Tongue (tissue), 2 donors: Measurements from ENCODE around the gene TMEM234. TPM values are rescaled to one million over a fixed set of nuclear protein-coding genes. Genes with fewer than 3 reads are reported as not detected.

Source experiments
- DNase-seq: peaks from one replicate; pipeline ENCODE4 v3.0.0-alpha.2; 2015
- total RNA-seq: library from RNA; depleted of rRNA; stranded (reverse); fragments of >200 nt; gene quantifications from one replicate; pipeline ENCODE4 v1.2.3, GENCODE V29; 2014

The TMEM234 gene
- total RNA-seq, 1 donor from 2014 or later, result 10.6 TPM

- no peak for DNase-seq
Measured at GRCh38 chr1:32239790-32240139, 17.6 kb upstream of the TMEM234 start.

- no peak for DNase-seq
Measured at GRCh38 chr1:32239337-32239736, 17.2 kb upstream of the TMEM234 start.

DNA sequence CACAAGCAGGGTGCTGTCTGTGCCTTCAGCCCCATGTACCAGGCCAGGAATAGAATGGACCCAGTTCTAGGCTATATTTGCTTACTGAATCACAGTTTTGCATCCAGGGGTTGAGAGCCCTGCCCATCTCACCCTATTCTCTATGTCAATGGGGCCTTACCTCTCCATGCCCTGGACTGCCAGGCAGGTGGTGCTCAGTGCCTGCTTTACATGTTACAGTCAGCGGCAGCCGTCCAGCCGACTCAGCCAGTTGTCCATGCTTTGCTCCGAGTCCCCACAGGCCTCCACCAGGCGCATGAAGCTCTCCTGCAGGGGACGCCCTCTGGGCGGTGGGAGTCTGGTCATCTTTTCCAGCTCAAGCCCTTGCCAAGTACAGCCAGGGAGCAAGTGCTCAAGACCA is 12.6 kb upstream of the TMEM234 start:
- DNase-seq, result no peak

DNA sequence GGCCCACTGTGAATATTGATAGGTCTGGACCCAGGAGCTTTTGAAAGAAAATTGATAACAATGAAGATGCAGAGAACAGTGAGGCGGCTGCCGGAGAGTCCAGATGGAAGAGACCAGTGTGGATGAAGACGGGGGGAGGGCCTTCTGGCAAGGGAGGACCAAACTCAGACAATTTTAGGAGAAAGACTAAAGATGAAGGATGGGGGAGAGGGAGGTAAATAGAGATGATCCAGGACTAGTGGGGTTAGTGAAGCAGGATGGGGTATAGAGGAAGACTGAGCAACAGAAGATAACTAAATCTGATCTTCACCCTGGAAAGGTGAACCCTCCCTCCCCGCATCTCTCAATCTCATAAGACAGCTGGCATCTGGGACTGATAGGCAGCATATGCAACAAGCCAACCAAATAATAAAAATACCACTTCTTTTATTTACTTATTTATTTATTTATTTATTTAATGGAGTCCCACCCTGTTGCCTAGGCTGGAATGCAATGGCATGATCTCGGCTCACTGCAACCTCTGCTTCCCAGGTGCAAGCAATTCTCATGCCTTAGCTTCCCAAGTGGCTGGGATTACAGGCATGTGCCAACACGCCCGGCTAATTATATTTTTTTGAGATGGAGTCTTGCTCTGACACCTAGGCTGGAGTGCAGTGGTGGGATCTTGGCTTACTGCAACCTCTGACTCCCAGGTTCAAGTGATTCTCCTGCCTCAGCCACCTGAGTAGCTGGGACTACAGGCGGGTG is 10.6 kb upstream of the TMEM234 start:
- DNase-seq, result no peak

DNA sequence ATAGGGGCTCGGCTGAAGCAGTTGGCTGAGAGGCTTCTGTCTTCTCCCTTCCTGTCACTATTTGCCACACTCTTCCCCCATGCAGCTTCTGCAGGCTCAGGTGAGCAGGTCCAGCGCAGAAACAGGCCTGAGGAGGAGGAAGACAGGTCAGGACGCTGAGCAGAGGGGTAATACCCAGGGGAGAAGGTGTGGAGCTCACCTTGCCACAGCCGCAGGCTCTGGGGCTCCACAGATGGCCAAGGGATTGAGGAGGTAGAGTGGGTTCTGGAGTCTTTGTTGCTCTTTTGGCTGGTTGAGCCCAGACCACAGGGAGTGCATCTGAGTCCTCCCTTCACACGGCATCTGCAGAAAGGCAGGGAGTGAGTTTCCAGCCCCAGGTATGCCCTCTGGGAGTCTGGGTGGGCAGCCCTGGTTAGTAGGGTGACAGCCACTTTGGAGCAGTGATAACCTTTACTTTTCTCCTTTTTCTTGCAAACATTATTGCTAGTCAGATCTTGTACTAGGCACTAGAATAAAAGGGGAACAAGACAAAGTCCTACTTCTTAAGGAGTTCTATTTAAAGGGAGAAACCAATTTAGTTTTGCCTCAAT is 9.8 kb upstream of the TMEM234 start:
- no peak for DNase-seq

GRCh38 chr1:32228771-32229170 is 6.6 kb upstream of the TMEM234 start:
- no peak for DNase-seq

GRCh38 chr1:32224285-32224684 is 2.1 kb upstream of the TMEM234 start:
- no peak for DNase-seq

GRCh38 chr1:32223683-32224082 is 1.5 kb upstream of the TMEM234 start:
- DNase-seq, result no peak

DNA sequence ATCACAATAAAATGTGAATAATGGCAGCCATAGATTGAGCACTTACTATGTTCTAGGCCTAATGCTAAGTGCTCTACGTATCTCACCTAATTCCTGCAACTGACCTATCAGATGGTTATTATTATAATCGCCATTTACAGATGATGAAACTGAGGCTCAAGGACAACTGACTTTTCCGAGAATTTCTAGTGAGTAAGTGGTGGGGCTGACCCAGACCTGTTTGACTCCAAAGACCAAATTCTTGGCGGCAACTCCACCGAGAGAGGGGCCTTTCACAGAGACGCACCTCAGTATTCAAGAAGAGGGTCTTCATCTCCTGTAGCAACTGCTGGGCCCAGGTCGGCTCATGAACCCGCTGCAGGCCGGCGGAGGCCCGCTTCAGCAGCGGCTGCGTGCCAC is 573 bp downstream of the TMEM234 start:
- no peak for DNase-seq

GRCh38 chr1:32220746-32221580 is 1.2 kb downstream of the TMEM234 start:
- no peak for DNase-seq

GRCh38 chr1:32219022-32219421 is 3.1 kb downstream of the TMEM234 start:
- DNase-seq, result no peak

DNA sequence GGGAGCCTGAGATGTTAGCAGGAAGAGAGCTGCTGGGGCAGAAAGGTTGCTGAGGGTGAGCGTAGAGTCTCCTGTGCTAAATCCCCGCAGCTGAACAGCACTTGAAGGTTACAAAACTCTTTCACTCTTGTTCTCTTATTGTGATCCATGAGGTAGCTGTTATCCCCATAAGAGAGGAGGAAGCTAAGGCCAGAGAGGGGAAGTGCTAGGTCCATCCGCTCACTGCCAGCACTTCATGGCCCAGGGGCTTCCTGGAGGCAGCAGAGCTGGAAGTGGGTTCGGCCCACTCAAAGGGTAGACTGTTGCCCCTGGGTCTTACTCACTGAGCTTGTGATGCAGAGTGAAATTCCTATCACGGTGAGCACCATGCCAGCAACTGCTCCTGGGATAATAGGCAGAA is 5.6 kb downstream of the TMEM234 start:
- no peak for DNase-seq

- peak; percentile 73 for DNase-seq
Measured at GRCh38 chr1:32215629-32216480, 6.3 kb downstream of the TMEM234 start.

DNA sequence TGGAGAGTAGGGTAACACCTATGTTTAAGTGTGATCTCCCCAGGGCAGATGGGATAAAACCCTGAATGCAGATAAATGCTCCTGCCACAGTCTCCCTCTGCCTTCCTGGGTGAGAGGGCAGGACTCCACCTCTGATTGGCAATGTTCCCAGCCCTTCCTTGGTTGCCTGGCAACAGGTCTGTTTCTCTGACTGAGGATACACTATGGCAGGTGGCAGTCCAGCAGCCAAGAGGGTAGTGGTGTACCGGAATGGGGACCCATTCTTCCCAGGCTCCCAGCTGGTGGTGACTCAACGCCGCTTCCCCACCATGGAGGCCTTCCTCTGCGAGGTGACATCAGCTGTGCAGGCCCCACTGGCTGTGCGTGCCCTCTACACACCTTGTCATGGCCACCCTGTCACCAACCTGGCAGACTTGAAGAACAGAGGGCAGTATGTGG is 13.2 kb downstream of the TMEM234 start, which contains the start of gene DCDC2B:
DCDC2B (plus strand) TSS at position 199 of the 438 bp plus-strand sequence; CDS start at position 204, 5 bp downstream.
- DNase-seq, result peak; percentile 87

DNA sequence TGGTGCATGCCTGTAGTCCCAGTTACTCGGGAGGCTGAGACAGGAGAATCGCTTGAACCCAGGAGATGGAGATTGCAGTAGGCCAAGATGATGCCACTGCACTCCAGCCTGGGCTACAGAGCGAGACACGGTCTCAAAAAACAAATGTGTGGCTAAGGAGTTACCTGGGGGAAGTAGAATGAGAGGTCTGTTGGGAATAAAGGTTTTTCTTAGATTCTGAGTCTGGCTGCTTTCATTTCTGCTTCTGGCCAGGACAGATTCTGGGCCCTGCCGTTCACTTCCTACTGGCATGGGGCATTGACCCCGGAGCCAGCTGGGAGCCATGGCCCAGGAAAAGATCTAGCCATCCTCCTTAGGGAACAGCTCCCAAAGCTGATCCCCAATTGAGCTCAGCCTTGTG is 13.7 kb downstream of the TMEM234 start:
- no peak for DNase-seq

DNA sequence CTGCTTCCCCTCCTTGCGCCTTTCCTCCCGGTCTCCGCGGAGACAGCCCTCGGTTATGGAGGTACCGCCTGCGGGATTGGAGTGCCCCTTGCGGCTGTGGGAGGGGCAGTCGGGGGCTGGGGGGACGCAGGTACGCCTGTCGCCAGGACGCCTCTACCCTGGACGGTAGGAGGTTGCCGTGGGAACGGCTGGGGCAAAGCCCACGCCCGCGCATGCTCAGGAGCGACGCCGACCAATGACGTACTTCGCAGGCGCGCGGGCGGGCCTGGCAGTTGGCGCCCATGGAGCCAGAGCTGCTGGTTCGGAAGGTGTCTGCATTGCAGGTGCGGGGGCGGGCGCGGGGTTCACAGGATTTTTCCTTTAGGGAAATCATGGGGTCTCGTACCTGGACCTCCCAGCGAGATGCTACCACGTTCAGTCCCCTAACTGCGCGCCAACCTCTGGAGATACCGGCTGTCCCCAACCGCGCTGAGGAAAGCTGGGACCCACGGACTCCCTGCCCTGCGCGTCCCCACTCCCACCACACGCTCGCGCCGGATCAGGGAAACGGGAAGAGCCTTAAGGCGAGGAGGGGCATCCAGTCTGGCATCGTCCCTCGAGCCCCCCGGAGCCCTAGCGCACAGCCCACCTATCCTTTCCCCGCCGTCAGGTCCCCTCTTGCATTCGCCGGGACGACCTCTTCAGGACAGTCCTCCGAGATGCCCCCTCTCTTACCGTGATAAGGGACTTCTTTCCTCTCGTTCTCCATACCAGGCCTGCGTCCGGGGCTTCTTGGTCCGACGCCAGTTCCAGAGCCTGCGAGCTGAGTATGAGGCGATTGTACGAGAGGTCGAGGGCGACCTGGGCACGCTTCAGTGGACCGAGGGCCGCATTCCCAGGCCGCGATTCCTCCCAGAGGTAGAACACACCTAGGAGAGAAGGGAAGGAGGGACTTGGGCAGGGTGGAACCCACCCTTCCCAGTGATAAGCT is 16.5 kb downstream of the TMEM234 start, which contains the start of gene IQCC:
IQCC (plus strand) TSS at position 271 of the 970 bp plus-strand sequence; CDS start at position 282, 11 bp downstream.
- peak; percentile 94 for DNase-seq

DNA sequence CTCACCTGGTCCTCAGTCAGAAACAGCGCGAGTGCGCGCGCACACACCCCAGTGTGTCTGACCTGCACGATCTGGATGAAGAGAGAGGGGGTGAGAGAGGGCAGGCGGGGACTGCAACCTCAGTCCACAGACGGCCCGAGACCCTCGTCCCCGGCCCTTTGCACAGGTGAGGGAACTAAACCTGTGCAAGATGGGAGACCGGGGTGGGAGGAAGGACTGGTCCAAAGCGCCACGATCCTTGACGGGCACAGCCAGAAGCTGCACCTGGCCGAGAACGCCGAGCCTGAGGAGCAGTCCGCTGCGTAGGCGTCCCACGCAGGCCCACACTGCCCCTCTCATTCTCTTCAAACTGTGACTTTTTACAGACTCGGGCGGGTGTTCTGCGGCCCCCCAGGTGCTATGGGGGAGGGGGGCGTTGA is 17.2 kb downstream of the TMEM234 start:
- DNase-seq, result no peak

DNA sequence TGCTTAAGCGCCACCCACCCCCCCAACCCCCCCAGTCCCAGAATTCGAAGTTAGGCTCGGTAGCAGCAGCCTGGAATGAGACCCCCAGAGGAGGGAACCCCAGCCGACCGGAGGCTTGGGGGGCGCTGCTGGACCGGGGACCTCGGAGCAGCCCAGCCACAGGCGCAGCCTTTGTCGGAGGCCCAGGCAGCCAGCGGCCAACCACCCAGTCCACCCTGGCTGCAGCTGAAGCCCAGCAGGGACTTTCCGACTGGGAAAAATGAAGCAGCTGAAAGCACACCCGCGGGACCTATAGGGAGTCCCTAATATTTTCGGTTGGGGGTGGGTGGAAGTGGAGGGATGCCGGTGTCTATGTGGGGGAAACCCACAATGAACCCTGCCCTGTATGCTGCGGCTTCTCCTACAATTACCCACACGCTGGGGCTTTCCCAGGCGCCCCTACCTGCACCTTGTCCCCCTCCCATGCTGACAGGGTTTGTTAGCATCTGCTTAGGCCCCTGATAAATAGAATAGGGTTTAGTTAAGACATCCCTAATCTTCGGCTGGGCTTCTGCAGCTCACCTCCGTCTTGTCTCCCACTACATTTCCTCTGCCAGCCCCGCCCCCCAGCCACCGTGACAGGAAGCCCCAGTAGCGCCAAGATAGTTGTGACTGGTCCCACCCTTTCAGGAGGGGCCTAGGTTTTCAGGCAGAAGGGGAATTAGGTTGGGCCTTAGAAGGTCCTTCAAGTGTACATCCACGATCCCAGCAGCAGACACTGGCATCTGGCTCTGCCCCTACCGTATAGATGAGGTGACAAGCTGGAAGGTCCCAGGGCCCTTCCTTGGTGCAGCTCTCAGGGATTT is 20.9 kb downstream of the TMEM234 start:
- peak; percentile 79 for DNase-seq

DNA sequence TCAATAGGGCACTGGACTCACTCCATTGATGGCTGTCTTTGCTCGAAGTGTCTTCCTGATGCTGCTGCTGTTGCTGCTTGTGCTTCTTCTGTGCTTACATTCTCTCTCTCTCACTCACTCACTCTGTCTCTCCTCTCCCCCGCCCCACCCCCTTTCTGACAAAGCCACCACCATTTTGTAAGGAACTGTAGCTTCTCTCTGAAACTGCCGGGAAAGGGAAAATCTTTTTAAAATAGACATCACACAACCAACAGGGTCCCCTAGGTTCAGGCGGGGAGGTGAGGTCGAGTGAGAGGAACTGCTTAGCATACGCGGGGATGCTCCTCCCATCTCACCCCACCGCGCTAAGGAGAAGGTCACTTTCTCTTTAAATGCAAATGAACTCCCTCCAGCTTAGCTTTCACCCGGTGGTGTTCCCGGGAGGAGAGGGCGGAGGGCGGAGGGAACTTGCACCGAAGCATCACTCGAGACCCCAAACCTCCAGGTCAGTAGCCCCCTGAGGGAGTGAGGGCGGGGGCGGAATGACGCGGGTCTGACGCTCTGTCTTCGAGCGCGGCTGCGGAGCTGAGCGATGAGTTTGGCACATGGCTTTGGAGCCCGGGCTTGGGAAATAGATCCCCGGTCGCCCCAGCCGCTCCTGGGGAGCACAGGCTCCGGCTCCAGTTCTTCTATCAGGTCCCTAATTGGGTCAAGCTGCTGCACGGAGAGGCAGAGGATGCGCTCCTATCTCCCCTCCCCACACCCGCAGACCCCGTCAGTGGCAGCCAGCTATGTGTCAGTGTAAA is 21.7 kb downstream of the TMEM234 start, which contains the start of gene CCDC28B:
CCDC28B (plus strand) TSS at position 370 of the 785 bp plus-strand sequence. CDS start 1,341 bp downstream, outside the sequence.
- peak; percentile 84 for DNase-seq
